Measurements from ENCODE around the gene PFKFB3.
"Not testable (repeated sequence)": the region's sequence is repeated elsewhere in the genome, so short reads cannot be mapped to it uniquely, and the experiment has no call there.

PFKFB3 gene

DNA sequence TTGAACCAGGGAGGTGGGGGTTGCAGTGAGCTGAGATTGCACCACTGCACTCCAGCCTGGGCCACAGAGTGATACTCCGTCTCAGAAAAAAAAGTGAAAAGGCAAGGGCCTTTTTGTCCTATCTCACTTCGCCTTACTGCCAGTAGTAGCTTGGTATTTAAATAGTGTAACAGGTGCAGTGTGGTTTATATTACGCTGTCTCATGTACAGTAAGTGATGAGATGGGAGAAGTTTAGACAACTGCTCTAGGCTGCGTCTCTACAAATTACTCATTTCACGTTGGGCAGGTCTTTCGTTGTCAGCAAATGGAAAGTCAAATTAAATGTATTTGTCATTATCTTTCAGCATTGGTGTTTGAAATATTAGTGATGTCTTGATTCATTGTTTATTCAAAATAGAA, 15.5 kb upstream of the PFKFB3 start:
- no peak for DNase-seq (ENCODE audit: low spot score)
- TF ChIP-seq, protein P1, sequence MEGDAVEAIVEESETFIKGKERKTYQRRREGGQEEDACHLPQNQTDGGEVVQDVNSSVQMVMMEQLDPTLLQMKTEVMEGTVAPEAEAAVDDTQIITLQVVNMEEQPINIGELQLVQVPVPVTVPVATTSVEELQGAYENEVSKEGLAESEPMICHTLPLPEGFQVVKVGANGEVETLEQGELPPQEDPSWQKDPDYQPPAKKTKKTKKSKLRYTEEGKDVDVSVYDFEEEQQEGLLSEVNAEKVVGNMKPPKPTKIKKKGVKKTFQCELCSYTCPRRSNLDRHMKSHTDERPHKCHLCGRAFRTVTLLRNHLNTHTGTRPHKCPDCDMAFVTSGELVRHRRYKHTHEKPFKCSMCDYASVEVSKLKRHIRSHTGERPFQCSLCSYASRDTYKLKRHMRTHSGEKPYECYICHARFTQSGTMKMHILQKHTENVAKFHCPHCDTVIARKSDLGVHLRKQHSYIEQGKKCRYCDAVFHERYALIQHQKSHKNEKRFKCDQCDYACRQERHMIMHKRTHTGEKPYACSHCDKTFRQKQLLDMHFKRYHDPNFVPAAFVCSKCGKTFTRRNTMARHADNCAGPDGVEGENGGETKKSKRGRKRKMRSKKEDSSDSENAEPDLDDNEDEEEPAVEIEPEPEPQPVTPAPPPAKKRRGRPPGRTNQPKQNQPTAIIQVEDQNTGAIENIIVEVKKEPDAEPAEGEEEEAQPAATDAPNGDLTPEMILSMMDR (IDR thresholded peaks at IDR 0.05; ENCODE audit: extremely low read depth, missing control alignments) = no peak

DNA sequence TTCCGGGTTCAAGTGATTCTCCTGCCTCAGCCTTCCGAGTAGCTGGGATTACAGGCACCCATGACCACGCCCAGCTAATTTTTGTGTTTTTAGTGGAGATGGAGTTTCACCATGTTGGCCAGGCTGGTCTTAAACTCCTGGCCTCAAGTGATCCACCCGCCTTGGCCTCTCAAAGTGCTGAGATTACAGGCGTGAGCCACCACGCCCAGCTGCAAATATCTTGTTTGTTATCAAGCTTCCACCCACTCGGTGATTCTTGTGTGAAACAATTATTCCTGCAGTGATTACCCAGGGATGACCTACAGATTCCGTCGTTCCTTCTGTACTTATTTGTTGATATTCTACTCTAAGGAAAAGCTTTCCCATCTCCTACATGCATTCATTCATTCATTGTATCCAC, 12.7 kb upstream of the PFKFB3 start:
- not testable (repeated sequence) for DNase-seq (ENCODE audit: low spot score)

DNA sequence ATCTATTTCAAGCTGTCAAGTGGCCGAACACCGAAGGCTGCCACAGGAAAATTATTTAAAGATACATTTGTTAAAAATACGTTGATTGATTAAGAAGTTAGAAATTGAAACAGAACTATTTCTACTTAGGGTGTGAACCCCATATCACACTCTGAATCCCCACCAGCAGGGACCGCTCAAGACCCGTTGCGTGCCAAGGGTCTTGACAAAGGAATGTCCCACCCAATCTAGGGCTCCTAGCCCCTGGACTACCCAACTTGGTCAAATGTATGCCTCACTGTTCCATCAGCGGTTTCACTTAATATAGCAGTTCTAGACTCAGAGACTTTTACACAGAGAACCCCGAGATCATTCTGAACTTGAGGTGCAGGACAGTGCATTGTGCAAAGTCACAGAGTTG, 11.6 kb upstream of the PFKFB3 start:
- DNase-seq (ENCODE audit: low spot score) = no peak
- TF ChIP-seq, protein P1 (IDR thresholded peaks at IDR 0.05; ENCODE audit: extremely low read depth, missing control alignments) = no peak

DNA sequence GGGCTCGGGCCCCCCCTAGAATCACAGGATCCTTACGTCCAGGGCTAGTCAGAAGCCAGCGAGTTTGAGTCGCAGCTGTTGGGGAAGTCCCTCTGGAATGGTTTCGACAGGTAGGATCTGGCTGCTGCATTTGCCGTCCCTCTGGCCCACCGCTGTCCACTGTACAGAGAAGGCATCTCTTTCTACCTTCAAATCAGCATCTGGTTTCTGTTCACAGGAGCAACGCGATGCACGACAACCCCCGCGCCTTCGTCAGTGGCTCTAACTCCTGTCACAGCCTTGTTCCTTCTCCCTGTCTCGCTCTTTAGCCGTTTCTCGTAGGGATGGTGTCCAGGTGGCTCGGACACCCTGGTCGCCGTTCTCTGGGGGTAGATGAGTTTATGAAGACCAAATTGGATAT, 11.2 kb upstream of the PFKFB3 start:
- TF ChIP-seq, protein P1 (IDR thresholded peaks at IDR 0.05; ENCODE audit: extremely low read depth, missing control alignments) = no peak
- no peak for DNase-seq (ENCODE audit: low spot score)

DNA sequence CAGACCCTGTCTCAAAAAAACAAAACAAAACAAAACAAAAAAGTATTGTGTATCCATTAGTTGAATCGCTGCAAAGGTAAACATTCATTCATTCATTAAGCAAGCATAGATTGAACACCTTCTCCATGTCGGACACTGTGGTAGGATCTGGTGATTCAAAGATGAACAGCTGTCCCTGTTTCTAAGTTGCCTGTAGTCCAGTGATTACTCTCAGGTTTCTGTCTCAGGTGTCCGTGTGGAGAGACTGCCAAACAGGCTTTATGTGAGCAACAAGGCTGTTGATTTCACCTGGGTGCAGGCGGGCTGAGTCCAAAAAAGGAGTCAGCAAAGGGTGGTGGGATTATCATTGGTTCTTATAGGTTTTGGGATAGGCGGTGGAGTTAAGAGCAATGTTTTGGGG, 9.4 kb upstream of the PFKFB3 start:
- not testable (repeated sequence) for DNase-seq (ENCODE audit: low spot score)

DNA sequence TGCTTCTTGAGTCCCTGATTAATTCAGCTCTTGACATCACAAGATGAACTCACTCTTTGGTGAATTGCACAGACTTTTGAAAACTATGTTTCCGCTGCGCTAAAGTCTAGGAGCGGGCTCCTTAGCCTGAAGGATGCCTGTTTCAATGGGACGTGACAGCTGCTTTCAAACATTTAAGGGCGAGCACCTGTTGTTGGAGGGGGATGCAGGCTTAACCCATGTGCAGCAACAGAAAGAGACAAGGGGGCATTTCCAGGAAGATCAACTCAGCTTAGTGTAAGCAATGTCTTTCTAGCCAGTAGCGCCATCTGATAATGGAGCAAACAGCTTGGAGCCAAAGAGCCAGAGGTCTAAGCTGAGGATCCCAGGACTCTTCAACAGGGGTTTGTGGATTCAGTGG, 8.4 kb upstream of the PFKFB3 start:
- no peak for DNase-seq (ENCODE audit: low spot score)
- TF ChIP-seq, protein P1 (IDR thresholded peaks at IDR 0.05; ENCODE audit: extremely low read depth, missing control alignments) = no peak

DNA sequence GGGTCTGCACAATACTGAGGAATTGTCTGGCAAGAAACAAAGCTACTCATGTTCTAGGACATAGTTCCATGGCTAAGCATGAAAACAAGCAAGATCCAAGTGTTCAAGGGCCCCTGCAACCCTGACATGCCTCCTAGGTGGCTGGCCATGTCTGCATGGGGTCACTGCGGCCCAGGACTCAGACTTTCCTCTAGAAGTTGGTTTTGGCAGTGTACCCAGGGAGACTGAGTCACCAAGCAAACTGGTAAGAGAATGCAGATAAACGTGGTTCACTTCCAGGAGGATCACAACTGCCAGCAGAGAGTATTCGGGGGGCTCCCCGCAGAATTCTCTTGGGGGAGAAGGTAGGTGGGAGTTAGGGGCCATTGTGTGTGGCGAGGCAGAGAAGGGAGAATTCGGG, 7.4 kb upstream of the PFKFB3 start:
- TF ChIP-seq, protein P1 (IDR thresholded peaks at IDR 0.05; ENCODE audit: extremely low read depth, missing control alignments) = no peak

DNA sequence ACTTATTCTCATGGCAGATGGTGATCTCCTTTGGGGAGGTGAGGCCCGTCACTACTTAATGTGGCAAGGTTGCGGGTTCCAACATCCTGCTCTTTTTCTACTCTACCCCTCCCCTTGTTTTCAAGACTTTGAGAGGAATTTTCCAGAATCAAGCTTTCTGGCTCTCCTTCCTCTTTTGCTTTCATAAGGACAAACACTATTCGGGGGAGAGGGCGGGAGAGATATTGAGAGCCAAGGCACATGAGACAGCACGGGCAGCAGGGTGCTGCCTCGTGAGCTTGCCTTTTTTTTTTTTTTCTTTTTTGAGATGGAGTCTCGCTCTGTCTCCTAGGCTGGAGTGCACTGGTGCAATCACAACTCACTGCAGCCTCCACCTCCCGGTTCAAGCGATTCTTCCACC, 6.9 kb upstream of the PFKFB3 start:
- TF ChIP-seq, protein P1 (IDR thresholded peaks at IDR 0.05; ENCODE audit: extremely low read depth, missing control alignments) = no peak
- DNase-seq (ENCODE audit: low spot score) = no peak

More for the DNA sequence above, 7.4 kb upstream of the PFKFB3 start:
- DNase-seq (ENCODE audit: low spot score) = no peak

DNA sequence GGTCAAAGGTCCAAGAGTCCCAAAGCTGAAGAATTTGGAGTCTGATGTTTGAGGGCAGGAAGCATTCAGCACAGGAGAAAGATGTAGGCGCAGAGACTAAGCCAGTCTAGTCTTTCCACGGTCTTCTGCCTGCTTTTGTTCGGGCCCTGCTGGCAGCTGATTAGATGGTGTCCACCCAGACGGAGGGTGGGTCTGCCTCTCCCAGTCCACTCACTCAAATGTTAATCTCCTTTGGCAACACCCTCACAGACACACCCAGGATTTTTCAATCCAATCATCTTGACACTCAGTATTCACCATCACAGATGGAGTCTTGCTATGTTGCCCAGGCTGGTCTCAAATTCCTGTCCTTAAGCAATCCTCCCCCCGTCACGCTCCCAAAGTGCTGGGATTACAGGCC, 6.2 kb upstream of the PFKFB3 start:
- not testable (repeated sequence) for DNase-seq (ENCODE audit: low spot score)

Measured in GM20000 (cell line).